ENCODE measurements around the gene HES1. TPM values are rescaled to one million over a fixed set of nuclear protein-coding genes. Genes with fewer than 3 reads are reported as not detected.

HES1 gene
- total and polyA plus RNA-seq, 12 donors = 12.4 to 59.3 (median 33.2) TPM

- no peaks in the 10 kb centered on the region for H3K4me1 ChIP-seq (replicated peaks in 1 of 2)
- intact Hi-C loops (cut with DNase I) = no loop called here
- 89 to 93% (median 90%) methylated on average over 7 of the region's 7 CpGs for WGBS, 4 donors
- H3K4me3 ChIP-seq = no peak overlapping the region
- TF ChIP-seq POLR2A (IDR thresholded peaks at IDR 0.05) (no peak), CTCF (IDR thresholded peaks at IDR 0.05) (no peak)
- H3K27ac ChIP-seq = no peak overlapping the region
- no peaks in the 10 kb centered on the region for H3K36me3 ChIP-seq (replicated peaks in 1 of 2)
- H3K27me3 ChIP-seq = no peaks in the 10 kb centered on the region
- DNase-seq = no peak
- no peaks in the 10 kb centered on the region for H3K9me3 ChIP-seq (replicated peaks in 1 of 3)
Observed at GRCh38 chr3:194103505-194103904, 32.4 kb upstream of the HES1 start.

GRCh38 chr3:194103983-194104751 is 31.8 kb upstream of the HES1 start:
- no peaks in the 10 kb centered on the region for H3K4me1 ChIP-seq (replicated peaks in 1 of 2)
- H3K9me3 ChIP-seq (replicated peaks in 1 of 3) = no peaks in the 10 kb centered on the region
- WGBS, 4 donors = 66 to 81% (median 71%) methylated on average over 11 to 12 of the region's 12 CpGs
- no peak overlapping the region for H3K27ac ChIP-seq
- H3K4me3 ChIP-seq = no peak overlapping the region
- DNase-seq = no peak
- intact Hi-C loops (cut with DNase I) = no loop called here
- H3K36me3 ChIP-seq (replicated peaks in 1 of 2) = no peaks in the 10 kb centered on the region
- no peaks in the 10 kb centered on the region for H3K27me3 ChIP-seq
- no peak for TF ChIP-seq POLR2A (IDR thresholded peaks at IDR 0.05)
- no peak for TF ChIP-seq CTCF (IDR thresholded peaks at IDR 0.05)

GRCh38 chr3:194105292-194105691 is 30.7 kb upstream of the HES1 start:
- TF ChIP-seq CTCF (IDR thresholded peaks at IDR 0.05) (no peak), POLR2A (IDR thresholded peaks at IDR 0.05) (no peak)
- 87 to 90% (median 87%) methylated on average over 9 of the region's 9 CpGs for WGBS, 4 donors
- H3K27ac ChIP-seq = no peak overlapping the region
- H3K27me3 ChIP-seq = no peaks in the 10 kb centered on the region
- H3K9me3 ChIP-seq (replicated peaks in 1 of 3) = no peaks in the 10 kb centered on the region
- H3K4me1 ChIP-seq (replicated peaks in 1 of 2) = no peaks in the 10 kb centered on the region
- no peak overlapping the region for H3K4me3 ChIP-seq
- no peak for DNase-seq
- no peaks in the 10 kb centered on the region for H3K36me3 ChIP-seq (replicated peaks in 1 of 2)
- intact Hi-C loops (cut with DNase I) = no loop called here

- no peaks in the 10 kb centered on the region for H3K4me1 ChIP-seq (replicated peaks in 1 of 2)
- H3K27me3 ChIP-seq = no peaks in the 10 kb centered on the region
- WGBS, 4 donors = 95 to 100% (median 99%) methylated on average over 1 of the region's 1 CpG
- no peaks in the 10 kb centered on the region for H3K9me3 ChIP-seq (replicated peaks in 1 of 3)
- TF ChIP-seq POLR2A (IDR thresholded peaks at IDR 0.05) (no peak), CTCF (IDR thresholded peaks at IDR 0.05) (no peak)
- no peaks in the 10 kb centered on the region for H3K36me3 ChIP-seq (replicated peaks in 1 of 2)
- H3K4me3 ChIP-seq = no peak overlapping the region
- no peak overlapping the region for H3K27ac ChIP-seq
- intact Hi-C loops (cut with DNase I) = no loop called here
- no peak for DNase-seq
Observed at GRCh38 chr3:194107107-194107506, 28.8 kb upstream of the HES1 start.

All from adrenal gland (tissue), 12 donors.